ENCODE results near the gene DENND2A.
"Not testable (repeated sequence)": the region's sequence is repeated elsewhere in the genome, so short reads cannot be mapped to it uniquely, and the experiment has no call there.

The DENND2A gene

GRCh38 chr7:140518370-140519006, 122.1 kb downstream of the DENND2A start:
- H3K4me3 Mint-ChIP-seq = no peak overlapping the region
- no peaks in the 10 kb centered on the region for H3K9me3 Mint-ChIP-seq
- H3K27ac Mint-ChIP-seq = no peak overlapping the region
- peaks cover 14% of the 10 kb centered on the region for H3K27me3 Mint-ChIP-seq
- no peaks in the 10 kb centered on the region for H3K36me3 Mint-ChIP-seq
- ATAC-seq = no peak
- H3K4me1 Mint-ChIP-seq = peaks cover 9% of the 10 kb centered on the region

GRCh38 chr7:140517546-140518369, 122.9 kb downstream of the DENND2A start:
- Mint-ChIP-seq H3K27me3 (peaks cover 14% of the 10 kb centered on the region), H3K9me3 (no peaks in the 10 kb centered on the region), H3K4me1 (peaks cover 9% of the 10 kb centered on the region), H3K36me3 (no peaks in the 10 kb centered on the region), H3K27ac (no peak overlapping the region), H3K4me3 (peak overlapping the region; percentile 51)
- ATAC-seq = peak; percentile 67

GRCh38 chr7:140512317-140513000, 128.2 kb downstream of the DENND2A start:
- H3K9me3 Mint-ChIP-seq = no peaks in the 10 kb centered on the region
- no peak overlapping the region for H3K4me3 Mint-ChIP-seq
- H3K36me3 Mint-ChIP-seq = no peaks in the 10 kb centered on the region
- H3K27me3 Mint-ChIP-seq = peaks cover 4% of the 10 kb centered on the region
- peak; percentile 41 for ATAC-seq
- H3K27ac Mint-ChIP-seq = no peak overlapping the region
- H3K4me1 Mint-ChIP-seq = no peaks in the 10 kb centered on the region

- H3K4me3 Mint-ChIP-seq = no peak overlapping the region
- no peaks in the 10 kb centered on the region for H3K4me1 Mint-ChIP-seq
- no peaks in the 10 kb centered on the region for H3K36me3 Mint-ChIP-seq
- no peaks in the 10 kb centered on the region for H3K27me3 Mint-ChIP-seq
- H3K9me3 Mint-ChIP-seq = no peaks in the 10 kb centered on the region
- no peak overlapping the region for H3K27ac Mint-ChIP-seq
- no peak for ATAC-seq
Measured at GRCh38 chr7:140509789-140510188, 130.8 kb downstream of the DENND2A start.

- not testable (repeated sequence) for ATAC-seq, H3K9me3 Mint-ChIP-seq, H3K4me3 Mint-ChIP-seq, H3K27me3 Mint-ChIP-seq, H3K36me3 Mint-ChIP-seq, H3K4me1 Mint-ChIP-seq, H3K27ac Mint-ChIP-seq
Measured at GRCh38 chr7:140507556-140507955, 133.1 kb downstream of the DENND2A start.

GRCh38 chr7:140506788-140507464, 133.7 kb downstream of the DENND2A start:
- no peak overlapping the region for H3K27ac Mint-ChIP-seq
- peak; percentile 34 for ATAC-seq
- H3K36me3 Mint-ChIP-seq = no peaks in the 10 kb centered on the region
- no peaks in the 10 kb centered on the region for H3K4me1 Mint-ChIP-seq
- H3K4me3 Mint-ChIP-seq = no peak overlapping the region
- no peaks in the 10 kb centered on the region for H3K27me3 Mint-ChIP-seq
- no peaks in the 10 kb centered on the region for H3K9me3 Mint-ChIP-seq

- Mint-ChIP-seq H3K4me1 (no peaks in the 10 kb centered on the region), H3K4me3 (no peak overlapping the region), H3K27ac (no peak overlapping the region), H3K27me3 (no peaks in the 10 kb centered on the region), H3K9me3 (no peaks in the 10 kb centered on the region), H3K36me3 (no peaks in the 10 kb centered on the region)
- ATAC-seq = no peak
Measured at GRCh38 chr7:140501966-140502365, 138.6 kb downstream of the DENND2A start.

GRCh38 chr7:140497807-140498206, 142.8 kb downstream of the DENND2A start:
- H3K4me3 Mint-ChIP-seq, H3K4me1 Mint-ChIP-seq, H3K27ac Mint-ChIP-seq, H3K36me3 Mint-ChIP-seq, ATAC-seq, H3K9me3 Mint-ChIP-seq, H3K27me3 Mint-ChIP-seq: not testable (repeated sequence)

GRCh38 chr7:140497241-140497769, 143.3 kb downstream of the DENND2A start:
- Mint-ChIP-seq H3K4me3 (no peak overlapping the region), H3K36me3 (no peaks in the 10 kb centered on the region), H3K9me3 (no peaks in the 10 kb centered on the region), H3K27ac (no peak overlapping the region), H3K4me1 (no peaks in the 10 kb centered on the region), H3K27me3 (no peaks in the 10 kb centered on the region)
- ATAC-seq = no peak

GRCh38 chr7:140495514-140496097, 145.0 kb downstream of the DENND2A start:
- Mint-ChIP-seq H3K4me3 (no peak overlapping the region), H3K36me3 (no peaks in the 10 kb centered on the region), H3K4me1 (no peaks in the 10 kb centered on the region), H3K27ac (no peak overlapping the region), H3K9me3 (no peaks in the 10 kb centered on the region), H3K27me3 (no peaks in the 10 kb centered on the region)
- ATAC-seq = no peak

GRCh38 chr7:140494867-140495266, 145.7 kb downstream of the DENND2A start:
- H3K4me3 Mint-ChIP-seq = no peak overlapping the region
- H3K9me3 Mint-ChIP-seq = no peaks in the 10 kb centered on the region
- no peaks in the 10 kb centered on the region for H3K27me3 Mint-ChIP-seq
- H3K27ac Mint-ChIP-seq = no peak overlapping the region
- no peaks in the 10 kb centered on the region for H3K4me1 Mint-ChIP-seq
- H3K36me3 Mint-ChIP-seq = no peaks in the 10 kb centered on the region
- ATAC-seq = no peak

- no peaks in the 10 kb centered on the region for H3K27me3 Mint-ChIP-seq
- H3K36me3 Mint-ChIP-seq = no peaks in the 10 kb centered on the region
- no peaks in the 10 kb centered on the region for H3K4me1 Mint-ChIP-seq
- no peaks in the 10 kb centered on the region for H3K9me3 Mint-ChIP-seq
- H3K4me3 Mint-ChIP-seq = no peak overlapping the region
- ATAC-seq = no peak
- no peak overlapping the region for H3K27ac Mint-ChIP-seq
Measured at GRCh38 chr7:140489026-140489359, 151.6 kb downstream of the DENND2A start.

GRCh38 chr7:140485500-140486265, 154.9 kb downstream of the DENND2A start:
- no peaks in the 10 kb centered on the region for H3K36me3 Mint-ChIP-seq

GRCh38 chr7:140484951-140485499, 155.6 kb downstream of the DENND2A start:
- Mint-ChIP-seq H3K27ac (no peak overlapping the region), H3K36me3 (no peaks in the 10 kb centered on the region), H3K27me3 (no peaks in the 10 kb centered on the region), H3K9me3 (no peaks in the 10 kb centered on the region), H3K4me3 (no peak overlapping the region), H3K4me1 (no peaks in the 10 kb centered on the region)
- no peak for ATAC-seq

More at GRCh38 chr7:140485500-140486265, 154.9 kb downstream of the DENND2A start:
- no peak overlapping the region for H3K4me3 Mint-ChIP-seq
- ATAC-seq = no peak
- H3K27ac Mint-ChIP-seq = no peak overlapping the region
- no peaks in the 10 kb centered on the region for H3K4me1 Mint-ChIP-seq
- H3K9me3 Mint-ChIP-seq = no peaks in the 10 kb centered on the region
- H3K27me3 Mint-ChIP-seq = no peaks in the 10 kb centered on the region
